GM21515 (cell line): ENCODE measurements around the gene AIF1L.
A peak's percentile ranks its signal among the peaks of the same experiment; 100 is the strongest.

ENCODE experiments used
- ATAC-seq: cut with Tn5 transposase; IDR thresholded peaks from one replicate; pipeline ENCODE4 v1.9.1; 2021; ENCODE audit not compliant: unreplicated experiment

AIF1L gene

GRCh38 chr9:131096269-131097125, at the start of gene AIF1L:
Gene AIF1L, plus strand, starts transcription at chr9:131096531. Its CDS starts 99 bp downstream, at chr9:131096630.
- ATAC-seq, result no peak

- peak; percentile 68 for ATAC-seq
These were observed 49.6 kb upstream of the AIF1L start for GRCh38 chr9:131046581-131047202.

- ATAC-seq, result no peak
These were observed 48.0 kb upstream of the AIF1L start for GRCh38 chr9:131048332-131048731.

GRCh38 chr9:131048820-131049219, 47.5 kb upstream of the AIF1L start:
- no peak for ATAC-seq

- no peak for ATAC-seq
These were observed 46.3 kb upstream of the AIF1L start for GRCh38 chr9:131049829-131050715.

GRCh38 chr9:131050831-131051230, 45.5 kb upstream of the AIF1L start:
- no peak for ATAC-seq

- no peak for ATAC-seq
These were observed 44.5 kb upstream of the AIF1L start for GRCh38 chr9:131051592-131052517.

- no peak for ATAC-seq
These were observed 42.4 kb upstream of the AIF1L start for GRCh38 chr9:131053896-131054295.

- no peak for ATAC-seq
These were observed 39.4 kb upstream of the AIF1L start for GRCh38 chr9:131056781-131057506.

- ATAC-seq, result no peak
These were observed 35.3 kb upstream of the AIF1L start for GRCh38 chr9:131060900-131061630.

GRCh38 chr9:131062969-131063368, 33.4 kb upstream of the AIF1L start:
- ATAC-seq, result no peak

- no peak for ATAC-seq
These were observed 30.7 kb upstream of the AIF1L start for GRCh38 chr9:131065599-131065998.

GRCh38 chr9:131067625-131068024, 28.7 kb upstream of the AIF1L start:
- ATAC-seq, result no peak

GRCh38 chr9:131068076-131068816, 28.1 kb upstream of the AIF1L start:
- no peak for ATAC-seq

GRCh38 chr9:131069699-131070098, 26.6 kb upstream of the AIF1L start:
- ATAC-seq, result no peak

GRCh38 chr9:131072107-131072870, 24.0 kb upstream of the AIF1L start:
- no peak for ATAC-seq

- ATAC-seq, result no peak
These were observed 23.5 kb upstream of the AIF1L start for GRCh38 chr9:131072871-131073237.
